Type B pancreatic cell (in vitro differentiated cells): ENCODE measurements around the gene TENM3. TPM values are rescaled to one million over a fixed set of nuclear protein-coding genes. Genes with fewer than 3 reads are reported as not detected.

Experiments used
- DNase-seq: peaks from one replicate; pipeline ENCODE4 v3.0.0; 2021; ENCODE audit warnings: mixed read lengths; ENCODE audit not compliant: unreplicated experiment; ENCODE audit errors: extremely low spot score
- H3K27ac Mint-ChIP-seq: 2 replicates; pipeline ENCODE4 v1.8.0; 2021; ENCODE audit warnings: mild to moderate bottlenecking, mixed read lengths
- H3K27me3 Mint-ChIP-seq: 2 replicates; pipeline ENCODE4 v1.8.0; 2021; ENCODE audit warnings: mixed read lengths
- H3K36me3 Mint-ChIP-seq: 2 replicates; pipeline ENCODE4 v1.8.0; 2021; ENCODE audit warnings: mixed read lengths
- H3K4me1 Mint-ChIP-seq: one replicate; pipeline ENCODE4 v1.8.0; 2021; ENCODE audit warnings: mixed read lengths; ENCODE audit not compliant: unreplicated experiment
- H3K4me3 Mint-ChIP-seq: 2 replicates; pipeline ENCODE4 v1.8.0; 2021; ENCODE audit warnings: mild to moderate bottlenecking, mixed read lengths
- H3K9me3 Mint-ChIP-seq: 2 replicates; pipeline ENCODE4 v1.8.0; 2021; ENCODE audit warnings: mixed read lengths
- total RNA-seq: library from RNA; stranded (reverse); gene quantifications from 2 replicates; pipeline ENCODE4 v1.2.1, GENCODE V29; 2021; ENCODE audit warnings: low replicate concordance
- TF ChIP-seq, protein P1 (sequence below): fragments of 200-600 bp; sonication (generic); conservative IDR thresholded peaks from 2 replicates; pipeline ENCODE4 v1.5.0; 2021; ENCODE audit warnings: antibody characterized with exemption, mild to moderate bottlenecking

TENM3 gene
- total RNA-seq, 1 donor from 2014 or later: 73.5 TPM

DNA sequence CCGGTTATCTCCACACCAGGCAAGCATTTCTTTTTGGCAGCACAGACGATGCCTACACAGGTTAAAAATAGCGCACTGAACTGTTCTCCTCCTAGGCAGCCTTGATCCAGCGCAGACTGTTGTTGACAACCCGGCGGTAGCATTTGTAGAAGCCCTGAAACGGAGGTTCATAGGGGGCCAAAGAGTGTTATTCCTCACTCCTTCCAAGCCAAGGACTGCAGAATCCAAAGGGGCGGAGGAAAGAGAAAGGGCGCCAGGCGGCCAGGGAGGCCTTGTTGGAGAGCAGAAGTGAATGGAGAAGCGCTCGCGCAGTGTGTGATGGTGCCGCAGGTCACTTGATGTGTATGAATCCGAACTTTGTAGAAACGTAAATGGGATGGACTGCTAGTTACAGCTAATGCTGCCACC is 82.7 kb downstream of the TENM3 start:
- no peak for DNase-seq
- Mint-ChIP-seq H3K9me3 (peaks cover 9% of the 10 kb centered on the region), H3K36me3 (peaks cover 39% of the 10 kb centered on the region), H3K27me3 (no peaks in the 10 kb centered on the region), H3K4me1 (no peaks in the 10 kb centered on the region), H3K4me3 (no peak overlapping the region), H3K27ac (no peak overlapping the region)
- TF ChIP-seq, protein P1, sequence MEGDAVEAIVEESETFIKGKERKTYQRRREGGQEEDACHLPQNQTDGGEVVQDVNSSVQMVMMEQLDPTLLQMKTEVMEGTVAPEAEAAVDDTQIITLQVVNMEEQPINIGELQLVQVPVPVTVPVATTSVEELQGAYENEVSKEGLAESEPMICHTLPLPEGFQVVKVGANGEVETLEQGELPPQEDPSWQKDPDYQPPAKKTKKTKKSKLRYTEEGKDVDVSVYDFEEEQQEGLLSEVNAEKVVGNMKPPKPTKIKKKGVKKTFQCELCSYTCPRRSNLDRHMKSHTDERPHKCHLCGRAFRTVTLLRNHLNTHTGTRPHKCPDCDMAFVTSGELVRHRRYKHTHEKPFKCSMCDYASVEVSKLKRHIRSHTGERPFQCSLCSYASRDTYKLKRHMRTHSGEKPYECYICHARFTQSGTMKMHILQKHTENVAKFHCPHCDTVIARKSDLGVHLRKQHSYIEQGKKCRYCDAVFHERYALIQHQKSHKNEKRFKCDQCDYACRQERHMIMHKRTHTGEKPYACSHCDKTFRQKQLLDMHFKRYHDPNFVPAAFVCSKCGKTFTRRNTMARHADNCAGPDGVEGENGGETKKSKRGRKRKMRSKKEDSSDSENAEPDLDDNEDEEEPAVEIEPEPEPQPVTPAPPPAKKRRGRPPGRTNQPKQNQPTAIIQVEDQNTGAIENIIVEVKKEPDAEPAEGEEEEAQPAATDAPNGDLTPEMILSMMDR: no peak

DNA sequence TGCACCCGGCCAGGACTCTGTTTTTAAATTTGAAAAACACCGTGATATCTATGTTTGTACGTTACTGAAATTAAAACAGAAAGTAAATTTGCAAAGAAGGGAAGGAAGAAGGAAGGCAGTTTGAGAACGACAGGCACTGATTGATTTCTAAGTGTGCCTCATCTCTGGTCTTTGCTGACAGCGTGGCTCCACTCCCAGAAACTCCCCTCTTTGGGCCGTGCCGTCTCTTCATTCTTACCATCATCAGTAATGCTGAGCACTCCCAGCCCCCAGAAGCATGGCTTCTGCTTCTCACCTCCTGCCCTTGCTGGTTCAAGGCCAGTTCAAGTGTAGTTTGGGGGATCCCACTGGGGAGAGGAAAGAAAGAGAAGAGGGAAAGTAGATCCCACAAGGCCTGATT is 85.3 kb downstream of the TENM3 start:
- H3K36me3 Mint-ChIP-seq: peaks cover 31% of the 10 kb centered on the region
- H3K4me3 Mint-ChIP-seq: no peak overlapping the region
- no peak overlapping the region for H3K27ac Mint-ChIP-seq
- H3K9me3 Mint-ChIP-seq: no peaks in the 10 kb centered on the region
- DNase-seq: no peak
- H3K4me1 Mint-ChIP-seq: no peaks in the 10 kb centered on the region
- H3K27me3 Mint-ChIP-seq: no peaks in the 10 kb centered on the region
- TF ChIP-seq, protein P1: no peak

DNA sequence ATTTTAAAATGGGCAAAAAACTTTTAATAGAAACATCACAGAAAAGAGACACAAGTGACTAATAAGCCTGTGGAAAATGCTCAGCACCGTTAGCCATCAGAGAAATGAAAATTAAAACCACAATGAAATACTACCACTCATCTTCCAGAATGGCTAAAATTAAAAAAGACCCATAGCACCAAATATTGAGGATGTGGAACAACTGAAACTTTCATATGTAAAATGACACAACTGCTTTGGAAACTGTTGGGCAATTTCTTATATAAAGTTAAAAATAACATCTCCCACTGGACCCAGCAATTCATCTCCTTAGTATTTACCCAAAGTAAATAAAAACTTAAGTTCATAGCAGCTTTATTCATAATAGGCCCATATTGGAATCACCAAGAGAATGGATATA is 94.2 kb downstream of the TENM3 start:
- Mint-ChIP-seq H3K27ac (no peak overlapping the region), H3K36me3 (peaks cover 18% of the 10 kb centered on the region), H3K4me3 (no peak overlapping the region), H3K27me3 (no peaks in the 10 kb centered on the region), H3K9me3 (no peaks in the 10 kb centered on the region), H3K4me1 (peaks cover 4% of the 10 kb centered on the region)
- TF ChIP-seq, protein P1: no peak
- DNase-seq: no peak

DNA sequence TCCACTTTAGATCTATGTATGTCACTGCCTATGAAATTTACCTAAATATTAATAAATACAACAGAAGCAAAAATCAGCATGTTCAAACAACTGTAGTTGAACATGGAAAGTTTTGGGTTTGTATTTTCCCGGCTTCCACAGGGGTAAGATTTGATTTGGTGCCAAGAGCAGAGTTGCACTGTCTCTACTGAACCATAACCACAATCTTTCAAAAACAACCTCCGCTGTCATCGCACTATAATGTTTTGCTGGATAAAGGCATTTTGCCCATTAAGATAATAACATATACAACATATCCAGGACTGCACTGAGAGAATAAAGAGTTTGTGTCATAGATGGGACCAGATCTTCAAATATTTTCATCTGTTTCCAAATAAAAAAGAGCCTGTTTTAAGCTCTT is 94.9 kb downstream of the TENM3 start:
- Mint-ChIP-seq H3K36me3 (peaks cover 18% of the 10 kb centered on the region), H3K4me1 (peaks cover 4% of the 10 kb centered on the region)
- TF ChIP-seq, protein P1: no peak

DNA sequence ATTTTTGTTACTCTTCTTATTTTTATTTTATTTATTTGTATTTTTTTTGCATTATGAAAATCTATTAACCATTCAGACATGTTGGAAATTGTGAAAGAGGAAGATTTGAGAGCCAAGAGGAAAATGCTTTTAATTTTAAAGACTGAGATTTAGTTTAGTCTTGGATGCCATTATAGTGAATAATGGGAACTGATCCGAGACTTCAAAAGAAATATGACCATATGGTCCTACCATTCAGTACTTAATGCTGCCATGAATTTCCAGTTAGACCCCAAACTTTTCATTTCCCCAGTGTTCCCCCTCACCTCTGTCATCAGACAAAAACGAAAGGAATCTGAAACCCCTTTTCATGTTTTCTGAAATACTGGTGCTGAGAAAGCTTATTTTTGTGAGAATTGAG is 95.5 kb downstream of the TENM3 start:
- TF ChIP-seq, protein P1: no peak
- Mint-ChIP-seq H3K4me1 (peaks cover 10% of the 10 kb centered on the region), H3K36me3 (peaks cover 18% of the 10 kb centered on the region), H3K9me3 (no peaks in the 10 kb centered on the region), H3K27ac (no peak overlapping the region), H3K4me3 (no peak overlapping the region), H3K27me3 (no peaks in the 10 kb centered on the region)
- DNase-seq: no peak

More for the DNA sequence above, 94.9 kb downstream of the TENM3 start:
- H3K9me3 Mint-ChIP-seq: no peaks in the 10 kb centered on the region
- H3K27ac Mint-ChIP-seq: no peak overlapping the region
- no peaks in the 10 kb centered on the region for H3K27me3 Mint-ChIP-seq
- no peak overlapping the region for H3K4me3 Mint-ChIP-seq
- no peak for DNase-seq

DNA sequence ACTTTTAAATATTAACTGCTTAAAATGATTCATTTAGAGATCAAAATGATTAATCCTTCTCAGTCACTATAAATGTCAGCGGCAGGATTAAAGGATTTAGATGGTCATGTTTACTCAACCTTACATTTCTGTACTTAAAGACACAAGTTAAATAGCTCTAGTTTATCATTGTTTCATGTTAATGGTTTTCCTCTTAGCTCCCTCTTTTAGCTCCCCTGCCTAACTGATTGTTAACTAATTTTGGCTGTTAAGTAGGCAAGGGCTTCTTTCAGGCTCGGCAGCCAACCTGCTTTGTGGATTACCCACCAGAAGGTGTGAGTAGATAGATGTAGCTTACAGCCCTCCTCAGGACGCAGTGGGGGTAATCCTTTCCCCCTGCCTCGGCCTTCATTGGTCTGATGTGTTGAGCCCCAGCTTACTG is 96.0 kb downstream of the TENM3 start:
- H3K9me3 Mint-ChIP-seq: no peaks in the 10 kb centered on the region
- TF ChIP-seq, protein P1: no peak
- H3K4me1 Mint-ChIP-seq: peaks cover 11% of the 10 kb centered on the region
- no peak overlapping the region for H3K4me3 Mint-ChIP-seq
- H3K27me3 Mint-ChIP-seq: no peaks in the 10 kb centered on the region
- H3K36me3 Mint-ChIP-seq: peaks cover 18% of the 10 kb centered on the region
- H3K27ac Mint-ChIP-seq: no peak overlapping the region
- DNase-seq: no peak
